ENCODE results near the gene SREBF2.

- no peak for TF ChIP-seq CTCF (IDR thresholded peaks at IDR 0.05 in 2 of 3, conservative IDR thresholded peaks at IDR 0.05 in 1 of 3; ENCODE audit: borderline replicate concordance in 1 of 3, insufficient read depth in 1 of 3, low read depth in 2 of 3, low read length in 2 of 3)
- TF ChIP-seq ZBTB33 (IDR thresholded peaks at IDR 0.05; ENCODE audit: extremely low read depth, insufficient replicate concordance, low read length): no peak
- TF ChIP-seq POLR2AphosphoS5 (IDR thresholded peaks at IDR 0.05; ENCODE audit: low read depth, low read length): no peak
- TF ChIP-seq JUND (IDR thresholded peaks at IDR 0.05): no peak
- no peak for TF ChIP-seq SRF (IDR thresholded peaks at IDR 0.05; ENCODE audit: low read depth)
- TF ChIP-seq TCF7L2 (IDR thresholded peaks at IDR 0.05; ENCODE audit: borderline replicate concordance, extremely low read depth, insufficient read depth, insufficient read length): no peak
- no peak for TF ChIP-seq SIN3A (IDR thresholded peaks at IDR 0.05; ENCODE audit: low read depth)
- no peak for TF ChIP-seq ZNF274 (IDR thresholded peaks at IDR 0.05; ENCODE audit: low read depth, low read length)
- no peak for TF ChIP-seq EZH2 (IDR thresholded peaks at IDR 0.05)
- TF ChIP-seq POLR2A (IDR thresholded peaks at IDR 0.05; ENCODE audit: borderline replicate concordance, extremely low read depth, insufficient read depth, insufficient read length): no peak
Observed at GRCh38 chr22:41841085-41841712, 8.3 kb downstream of the SREBF2 start.
